HepG2 (cell line): Measurements from ENCODE around the gene TCTN2.

Experiments
- E2F5 ChIP-seq: sonication (generic); formaldehyde crosslinking; conservative IDR thresholded peaks from 2 replicates; pipeline ENCODE4 v1.4.0; 2020; ENCODE audit warnings: missing genetic modification reagents
- NONO ChIP-seq, 2 experiments: fragments of 450-650 bp in 1 of 2; sonication (generic) in 1 of 2; formaldehyde crosslinking in 1 of 2; IDR thresholded peaks in 1 of 2; conservative IDR thresholded peaks in 1 of 2; 2 replicates each; pipeline versions ENCODE4 v1.6.1 to v1.8.0; 2017 to 2022; ENCODE audit warnings: mild to moderate bottlenecking in 1 of 2, missing genetic modification reagents in 1 of 2, moderate library complexity in 1 of 2
- SMAD1 ChIP-seq: sonication (generic); formaldehyde crosslinking; IDR thresholded peaks from 2 replicates; pipeline ENCODE4 v1.4.0; 2020; ENCODE audit warnings: missing genetic modification reagents, low read depth, mild to moderate bottlenecking, borderline replicate concordance
- SMC3 ChIP-seq: IDR thresholded peaks from 2 replicates; pipeline ENCODE4 v1.6.1; 2011; ENCODE audit warnings: low read length, improper control_type of control experiment
- USF2 ChIP-seq, 2 experiments: sonication (generic) in 1 of 2; formaldehyde crosslinking in 1 of 2; IDR thresholded peaks; 2 replicates each; pipeline versions ENCODE4 v1.5.1 to v1.6.1; 2011 to 2020; ENCODE audit warnings: borderline replicate concordance in 1 of 2, low read depth in 1 of 2, low read length in 1 of 2, mild to moderate bottlenecking in 1 of 2, missing genetic modification reagents in 1 of 2, moderate library complexity in 1 of 2
- ZFP37 ChIP-seq: sonication (generic); formaldehyde crosslinking; IDR thresholded peaks from 2 replicates; pipeline ENCODE4 v1.4.0; 2020; ENCODE audit warnings: missing genetic modification reagents, borderline replicate concordance
- ZNF3 ChIP-seq: IDR thresholded peaks from 2 replicates; pipeline ENCODE4 v1.7.0; 2017; ENCODE audit warnings: inconsistent platforms
- TF ChIP-seq, protein P1 (sequence below): sonication (generic); formaldehyde crosslinking; IDR thresholded peaks from 2 replicates; pipeline ENCODE4 v1.5.0; 2020; ENCODE audit warnings: mild to moderate bottlenecking, missing genetic modification reagents, moderate library complexity
- TF ChIP-seq, protein P2 (sequence below): sonication (generic); formaldehyde crosslinking; IDR thresholded peaks from 2 replicates; pipeline ENCODE4 v1.5.0; 2020; ENCODE audit warnings: missing genetic modification reagents

DNA sequence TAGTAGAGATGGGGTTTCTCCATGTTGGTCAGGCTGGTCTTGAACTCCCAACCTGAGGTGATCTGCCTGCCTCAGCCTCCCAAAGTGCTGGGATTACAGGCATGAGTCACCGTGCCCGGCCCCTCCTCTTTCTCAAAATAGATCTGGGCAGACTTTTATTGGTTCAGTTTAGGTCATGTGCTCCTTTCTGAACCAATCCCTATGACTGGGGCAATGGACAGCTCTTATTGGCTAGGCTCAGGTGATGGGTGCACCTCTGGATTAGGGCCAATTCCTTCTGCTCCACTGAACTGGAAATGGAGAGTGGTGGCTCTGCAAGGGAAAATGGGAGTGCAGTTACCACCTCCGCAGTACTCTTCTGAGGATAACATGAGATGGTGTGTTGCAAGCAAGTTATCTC lies 35.0 kb downstream of the TCTN2 start:
- TF ChIP-seq E2F5 (CRISPR knock-in tag) (no peak), ZFP37 (CRISPR knock-in tag) (no peak), SMC3 (no peak), SMAD1 (CRISPR knock-in tag) (no peak), NONO (IDR thresholded peaks at IDR 0.05) (no peak), NONO (CRISPR knock-in tag; conservative IDR thresholded peaks at IDR 0.05) (no peak), ZNF3 (CRISPR knock-in tag) (no peak), USF2 (IDR thresholded peaks at IDR 0.05; ENCODE audit: low read depth, low read length) (no peak), USF2 (CRISPR knock-in tag; IDR thresholded peaks at IDR 0.05; ENCODE audit: borderline replicate concordance) (no peak)
- TF ChIP-seq, protein P1, sequence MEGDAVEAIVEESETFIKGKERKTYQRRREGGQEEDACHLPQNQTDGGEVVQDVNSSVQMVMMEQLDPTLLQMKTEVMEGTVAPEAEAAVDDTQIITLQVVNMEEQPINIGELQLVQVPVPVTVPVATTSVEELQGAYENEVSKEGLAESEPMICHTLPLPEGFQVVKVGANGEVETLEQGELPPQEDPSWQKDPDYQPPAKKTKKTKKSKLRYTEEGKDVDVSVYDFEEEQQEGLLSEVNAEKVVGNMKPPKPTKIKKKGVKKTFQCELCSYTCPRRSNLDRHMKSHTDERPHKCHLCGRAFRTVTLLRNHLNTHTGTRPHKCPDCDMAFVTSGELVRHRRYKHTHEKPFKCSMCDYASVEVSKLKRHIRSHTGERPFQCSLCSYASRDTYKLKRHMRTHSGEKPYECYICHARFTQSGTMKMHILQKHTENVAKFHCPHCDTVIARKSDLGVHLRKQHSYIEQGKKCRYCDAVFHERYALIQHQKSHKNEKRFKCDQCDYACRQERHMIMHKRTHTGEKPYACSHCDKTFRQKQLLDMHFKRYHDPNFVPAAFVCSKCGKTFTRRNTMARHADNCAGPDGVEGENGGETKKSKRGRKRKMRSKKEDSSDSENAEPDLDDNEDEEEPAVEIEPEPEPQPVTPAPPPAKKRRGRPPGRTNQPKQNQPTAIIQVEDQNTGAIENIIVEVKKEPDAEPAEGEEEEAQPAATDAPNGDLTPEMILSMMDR, result no peak
- TF ChIP-seq, protein P2, sequence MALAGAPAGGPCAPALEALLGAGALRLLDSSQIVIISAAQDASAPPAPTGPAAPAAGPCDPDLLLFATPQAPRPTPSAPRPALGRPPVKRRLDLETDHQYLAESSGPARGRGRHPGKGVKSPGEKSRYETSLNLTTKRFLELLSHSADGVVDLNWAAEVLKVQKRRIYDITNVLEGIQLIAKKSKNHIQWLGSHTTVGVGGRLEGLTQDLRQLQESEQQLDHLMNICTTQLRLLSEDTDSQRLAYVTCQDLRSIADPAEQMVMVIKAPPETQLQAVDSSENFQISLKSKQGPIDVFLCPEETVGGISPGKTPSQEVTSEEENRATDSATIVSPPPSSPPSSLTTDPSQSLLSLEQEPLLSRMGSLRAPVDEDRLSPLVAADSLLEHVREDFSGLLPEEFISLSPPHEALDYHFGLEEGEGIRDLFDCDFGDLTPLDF (CRISPR knock-in tag), result no peak
